Measurements from ENCODE around the gene ATP6V0C. TPM values are rescaled to one million over a fixed set of nuclear protein-coding genes. Genes with fewer than 3 reads are reported as not detected.
"Not testable (repeated sequence)": the region's sequence is repeated elsewhere in the genome, so short reads cannot be mapped to it uniquely, and the experiment has no call there.

The ATP6V0C gene
- polyA plus RNA-seq, 1 experiment, result 32.9 TPM

GRCh38 chr16:2560798-2561133 lies 47.0 kb downstream of the ATP6V0C start:
- DNase-seq (ENCODE audit: low read depth); POLR2A ChIA-PET; CTCF ChIA-PET; H3K4me3 ChIP-seq (ENCODE audit: low read depth, low read length); H3K36me3 ChIP-seq (ENCODE audit: control insufficient read depth, insufficient read depth, low read length); H3K27me3 ChIP-seq (ENCODE audit: control insufficient read depth, insufficient read depth, low read length): not testable (repeated sequence)
- TF ChIP-seq, protein P1, sequence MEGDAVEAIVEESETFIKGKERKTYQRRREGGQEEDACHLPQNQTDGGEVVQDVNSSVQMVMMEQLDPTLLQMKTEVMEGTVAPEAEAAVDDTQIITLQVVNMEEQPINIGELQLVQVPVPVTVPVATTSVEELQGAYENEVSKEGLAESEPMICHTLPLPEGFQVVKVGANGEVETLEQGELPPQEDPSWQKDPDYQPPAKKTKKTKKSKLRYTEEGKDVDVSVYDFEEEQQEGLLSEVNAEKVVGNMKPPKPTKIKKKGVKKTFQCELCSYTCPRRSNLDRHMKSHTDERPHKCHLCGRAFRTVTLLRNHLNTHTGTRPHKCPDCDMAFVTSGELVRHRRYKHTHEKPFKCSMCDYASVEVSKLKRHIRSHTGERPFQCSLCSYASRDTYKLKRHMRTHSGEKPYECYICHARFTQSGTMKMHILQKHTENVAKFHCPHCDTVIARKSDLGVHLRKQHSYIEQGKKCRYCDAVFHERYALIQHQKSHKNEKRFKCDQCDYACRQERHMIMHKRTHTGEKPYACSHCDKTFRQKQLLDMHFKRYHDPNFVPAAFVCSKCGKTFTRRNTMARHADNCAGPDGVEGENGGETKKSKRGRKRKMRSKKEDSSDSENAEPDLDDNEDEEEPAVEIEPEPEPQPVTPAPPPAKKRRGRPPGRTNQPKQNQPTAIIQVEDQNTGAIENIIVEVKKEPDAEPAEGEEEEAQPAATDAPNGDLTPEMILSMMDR (IDR thresholded peaks at IDR 0.05; ENCODE audit: insufficient read depth, low read depth, low read length), result peak; percentile 31; the same call in 1 of the 2 replicates

DNA sequence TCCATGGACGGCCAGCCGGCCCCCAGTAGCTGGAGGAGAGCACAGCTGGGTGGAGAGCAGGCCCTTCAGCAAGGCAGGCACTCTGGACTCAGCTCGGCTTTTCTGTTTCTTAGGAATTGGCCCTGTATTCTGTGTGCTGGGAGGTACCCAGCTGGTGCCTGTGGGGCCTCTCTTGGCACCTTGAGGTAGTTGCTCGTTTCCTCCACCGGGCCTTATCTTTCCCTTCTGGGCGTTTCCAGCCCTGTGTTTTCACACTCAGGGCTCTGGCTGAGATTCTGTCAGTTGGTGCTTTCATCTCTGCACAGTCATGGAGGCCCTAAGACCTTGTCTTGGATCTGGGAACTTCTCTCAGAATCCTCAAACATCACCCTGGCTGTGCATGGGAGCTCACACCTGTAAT lies 53.8 kb downstream of the ATP6V0C start:
- H3K27me3 ChIP-seq (ENCODE audit: control insufficient read depth, insufficient read depth, low read length); H3K4me3 ChIP-seq (ENCODE audit: low read depth, low read length); CTCF ChIA-PET; DNase-seq (ENCODE audit: low read depth); H3K36me3 ChIP-seq (ENCODE audit: control insufficient read depth, insufficient read depth, low read length); POLR2A ChIA-PET: not testable (repeated sequence)

- CTCF ChIA-PET; POLR2A ChIA-PET; H3K36me3 ChIP-seq (ENCODE audit: control insufficient read depth, insufficient read depth, low read length); DNase-seq (ENCODE audit: low read depth); H3K27me3 ChIP-seq (ENCODE audit: control insufficient read depth, insufficient read depth, low read length); H3K4me3 ChIP-seq (ENCODE audit: low read depth, low read length): not testable (repeated sequence)
Measured at GRCh38 chr16:2568573-2568972, 54.8 kb downstream of the ATP6V0C start.

Small RNA genes within 50 kb of the gene (small RNA-seq; reads per million reads assigned to genes)
- gene AC093525.1 (ENCODE audit: insufficient read length, low read depth, low replicate concordance) (not detected), gene MIR3178 (ENCODE audit: insufficient read length, low read depth, low replicate concordance) (not detected), gene MIR6768 (ENCODE audit: insufficient read length, low read depth, low replicate concordance) (not detected)

Other genes starting within 250 kb of the ATP6V0C start
- gene RNPS1, start 245.8 kb upstream of the ATP6V0C start, polyA plus RNA-seq (2011; rRNA removed), result 101 and 129 TPM in 2 replicates
- gene ABCA3, start 173.2 kb upstream of the ATP6V0C start, polyA plus RNA-seq (2011; rRNA removed), result 1.9 and 3.8 TPM in 2 replicates
- gene CCNF, start 84.5 kb upstream of the ATP6V0C start, polyA plus RNA-seq (2011; rRNA removed), result 4.5 and 7.1 TPM in 2 replicates
- 2.2 and 3.7 TPM in 2 replicates for gene TEDC2, start 53.8 kb upstream of the ATP6V0C start, polyA plus RNA-seq (2011; rRNA removed)
- 0.09 and 0.12 TPM in 2 replicates for gene NTN3, start 42.7 kb upstream of the ATP6V0C start, polyA plus RNA-seq (2011; rRNA removed)
- 6.0 and 9.2 TPM in 2 replicates for gene TBC1D24, start 38.8 kb upstream of the ATP6V0C start, polyA plus RNA-seq (2011; rRNA removed)
- gene AMDHD2, start 6.4 kb downstream of the ATP6V0C start, polyA plus RNA-seq (2011; rRNA removed), result 9.5 and 15.9 TPM in 2 replicates
- gene CEMP1, start 17.5 kb downstream of the ATP6V0C start, polyA plus RNA-seq (2011; rRNA removed), result not detected in 2 replicates
- gene PDPK1, start 24.1 kb downstream of the ATP6V0C start, polyA plus RNA-seq (2011; rRNA removed), result 25.0 and 31.3 TPM in 2 replicates
- gene KCTD5, start 168.6 kb downstream of the ATP6V0C start, polyA plus RNA-seq (2011; rRNA removed), result 25.4 and 34.5 TPM in 2 replicates
- 0.81 and 0.97 TPM in 2 replicates for gene PRSS27, start 206.3 kb downstream of the ATP6V0C start, polyA plus RNA-seq (2011; rRNA removed)
- gene SRRM2, start 238.7 kb downstream of the ATP6V0C start, polyA plus RNA-seq (2011; rRNA removed), result 72.6 and 105 TPM in 2 replicates

All from BJ (cell line).